ENCODE data around the gene CDK5RAP3. TPM values are rescaled to one million over a fixed set of nuclear protein-coding genes. Genes with fewer than 3 reads are reported as not detected.
"Not testable (repeated sequence)": the region's sequence is repeated elsewhere in the genome, so short reads cannot be mapped to it uniquely, and the experiment has no call there.

Gene CDK5RAP3
- total RNA-seq, 6 experiments from 2014 or later = 47.3 to 119 (median 99.7) TPM

DNA sequence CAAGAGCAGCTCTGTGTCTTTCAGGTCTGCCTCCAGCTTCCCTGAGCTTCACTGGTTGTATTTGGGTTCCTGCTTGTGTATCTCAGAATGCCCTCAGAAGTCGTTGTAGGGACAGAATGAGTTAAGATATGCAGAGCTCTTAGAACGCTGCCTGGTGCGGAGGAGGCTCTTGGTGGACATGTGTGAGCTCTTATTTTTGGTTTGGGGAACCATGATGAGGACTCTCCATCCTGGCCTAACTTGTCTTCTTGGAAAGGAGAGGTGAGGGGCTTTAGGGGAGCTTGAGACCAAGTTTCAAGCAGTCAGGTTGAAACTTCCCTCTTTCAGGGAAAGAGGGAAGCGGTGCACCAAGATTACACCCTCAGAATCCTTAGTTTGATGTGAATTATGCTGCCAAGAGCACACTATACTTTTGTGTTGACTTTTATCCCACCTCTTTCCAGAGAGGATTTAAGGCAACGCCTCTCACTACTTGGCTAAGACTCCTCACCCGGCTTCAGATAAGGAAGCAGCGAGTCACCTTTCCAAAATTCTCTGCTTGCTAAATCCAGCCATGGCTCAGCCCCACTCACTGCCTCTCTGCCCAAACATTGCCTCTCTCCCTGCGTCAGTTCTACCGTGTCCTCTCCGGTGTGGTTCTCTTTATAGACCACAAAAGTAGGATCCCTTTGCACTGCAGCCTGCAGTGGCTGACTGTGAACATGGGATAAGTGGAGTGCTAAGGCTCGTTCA lies 12.7 kb downstream of the CDK5RAP3 start:
- no peaks in the 10 kb centered on the region for H3K9me3 ChIP-seq
- ATAC-seq (no peak), DNase-seq (no peak)
- H3K27ac ChIP-seq = no peak overlapping the region
- WGBS (ENCODE audit: insufficient coverage, low coverage, low lambda C conversion rate, missing lambda C conversion rate) = 69% methylated on average over 9 of the region's 11 CpGs
- intact Hi-C loops (cut with DNase I) = no loop called here
- TF ChIP-seq, protein P1, sequence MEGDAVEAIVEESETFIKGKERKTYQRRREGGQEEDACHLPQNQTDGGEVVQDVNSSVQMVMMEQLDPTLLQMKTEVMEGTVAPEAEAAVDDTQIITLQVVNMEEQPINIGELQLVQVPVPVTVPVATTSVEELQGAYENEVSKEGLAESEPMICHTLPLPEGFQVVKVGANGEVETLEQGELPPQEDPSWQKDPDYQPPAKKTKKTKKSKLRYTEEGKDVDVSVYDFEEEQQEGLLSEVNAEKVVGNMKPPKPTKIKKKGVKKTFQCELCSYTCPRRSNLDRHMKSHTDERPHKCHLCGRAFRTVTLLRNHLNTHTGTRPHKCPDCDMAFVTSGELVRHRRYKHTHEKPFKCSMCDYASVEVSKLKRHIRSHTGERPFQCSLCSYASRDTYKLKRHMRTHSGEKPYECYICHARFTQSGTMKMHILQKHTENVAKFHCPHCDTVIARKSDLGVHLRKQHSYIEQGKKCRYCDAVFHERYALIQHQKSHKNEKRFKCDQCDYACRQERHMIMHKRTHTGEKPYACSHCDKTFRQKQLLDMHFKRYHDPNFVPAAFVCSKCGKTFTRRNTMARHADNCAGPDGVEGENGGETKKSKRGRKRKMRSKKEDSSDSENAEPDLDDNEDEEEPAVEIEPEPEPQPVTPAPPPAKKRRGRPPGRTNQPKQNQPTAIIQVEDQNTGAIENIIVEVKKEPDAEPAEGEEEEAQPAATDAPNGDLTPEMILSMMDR (IDR thresholded peaks at IDR 0.05) = no peak
- no peak for TF ChIP-seq POLR2A (IDR thresholded peaks at IDR 0.05)
- no peaks in the 10 kb centered on the region for H3K4me1 ChIP-seq
- H3K4me3 ChIP-seq = no peak overlapping the region
- H3K27me3 ChIP-seq = no peaks in the 10 kb centered on the region
- H3K36me3 ChIP-seq = peaks cover 0 to 46% (median 22%) of the 10 kb centered on the region in 4 donors

DNA sequence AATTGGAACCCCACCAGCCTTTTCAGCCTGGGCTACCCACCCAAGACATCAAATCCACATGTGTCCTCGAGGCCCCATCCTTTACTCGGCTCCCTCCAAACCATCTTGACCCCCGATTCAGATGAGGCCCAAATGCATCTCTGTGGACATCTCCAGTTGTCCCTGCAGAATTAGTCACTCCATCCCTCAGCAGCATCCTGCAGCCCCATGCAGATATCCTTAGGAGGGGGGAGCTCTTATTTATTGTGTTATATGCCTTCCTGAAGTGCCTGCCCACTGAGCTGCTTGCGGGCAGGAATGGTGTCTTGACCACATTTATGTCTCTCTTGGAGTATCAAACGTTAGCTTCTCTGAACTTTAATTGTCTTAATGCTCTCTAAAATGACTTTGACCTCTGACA lies 15.6 kb downstream of the CDK5RAP3 start:
- Histone ChIP-seq H3K9me3 (no peaks in the 10 kb centered on the region), H3K4me3 (no peak overlapping the region), H3K27me3 (no peaks in the 10 kb centered on the region), H3K4me1 (no peaks in the 10 kb centered on the region), H3K27ac (no peak overlapping the region), H3K36me3 (peaks cover 0 to 19% (median 5%) of the 10 kb centered on the region in 4 donors)
- no peak for DNase-seq
- 83% methylated on average over 5 of the region's 5 CpGs for WGBS (ENCODE audit: insufficient coverage, low coverage, low lambda C conversion rate, missing lambda C conversion rate)
- TF ChIP-seq, protein P1 (IDR thresholded peaks at IDR 0.05) = no peak
- ATAC-seq = no peak
- intact Hi-C loops (cut with DNase I) = no loop called here

DNA sequence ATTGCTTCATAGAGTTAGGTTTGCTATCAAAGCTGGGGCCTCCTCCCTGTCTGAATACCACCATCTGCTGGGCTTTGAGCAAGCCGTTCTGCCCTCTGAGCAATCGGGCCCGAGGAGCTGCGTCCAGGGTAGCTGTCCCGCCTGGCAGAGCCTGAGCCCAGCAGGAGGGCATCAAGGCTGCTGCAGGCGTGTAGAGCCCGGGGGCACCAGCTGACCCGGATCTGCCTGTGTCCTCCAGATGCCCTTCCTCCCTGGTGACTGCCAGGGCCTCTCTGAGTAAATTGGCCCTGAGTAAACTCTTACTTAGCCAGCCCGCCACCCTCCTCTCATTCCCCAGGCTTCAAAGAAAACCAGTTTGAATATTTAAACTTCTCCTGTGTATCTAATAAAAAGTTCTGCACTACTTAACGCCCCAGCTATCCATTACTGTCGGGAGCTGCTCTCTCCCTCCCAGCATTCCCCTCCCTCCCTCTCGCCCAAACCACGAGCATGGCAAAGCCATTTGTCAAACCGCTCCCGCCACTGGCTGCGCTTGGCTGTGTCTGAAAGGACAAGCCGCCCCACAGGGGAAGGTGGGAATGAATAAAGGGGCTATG lies 16.4 kb downstream of the CDK5RAP3 start:
- Histone ChIP-seq H3K4me1 (no peaks in the 10 kb centered on the region), H3K9me3 (no peaks in the 10 kb centered on the region), H3K36me3 (peaks cover 0 to 10% (median 0%) of the 10 kb centered on the region in 4 donors), H3K4me3 (no peak overlapping the region), H3K27ac (no peak overlapping the region), H3K27me3 (no peaks in the 10 kb centered on the region)
- no peak for DNase-seq
- ATAC-seq = peak; percentile 18 to 43 (median 27)
- intact Hi-C loops (cut with DNase I) = no loop called here
- 26% methylated on average over 4 of the region's 17 CpGs for WGBS (ENCODE audit: insufficient coverage, low coverage, low lambda C conversion rate, missing lambda C conversion rate)
- TF ChIP-seq POLR2A (IDR thresholded peaks at IDR 0.05) = no peak

DNA sequence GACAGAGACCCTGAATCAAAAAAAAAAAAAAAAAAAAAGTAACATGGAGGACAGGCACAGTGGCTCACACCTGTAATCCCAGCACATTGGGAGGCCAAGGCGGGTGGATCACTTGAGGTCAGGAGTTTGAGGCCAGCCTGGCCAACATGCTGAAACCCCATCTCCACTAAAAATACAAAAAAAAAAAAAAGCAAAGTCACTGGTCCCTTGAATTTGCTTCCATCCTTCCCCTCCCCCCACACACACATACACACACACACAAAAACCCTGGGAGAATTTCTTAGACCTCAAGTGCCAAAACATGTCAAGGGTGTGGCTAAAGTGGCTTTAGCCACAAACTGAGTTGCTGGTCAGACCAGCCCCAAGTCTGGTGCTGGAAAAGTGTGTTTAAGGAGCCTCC lies 17.5 kb downstream of the CDK5RAP3 start:
- H3K9me3 ChIP-seq; H3K4me1 ChIP-seq; H3K27ac ChIP-seq; H3K4me3 ChIP-seq; H3K27me3 ChIP-seq; H3K36me3 ChIP-seq; intact Hi-C loops (cut with DNase I); ATAC-seq; DNase-seq: not testable (repeated sequence)
- 90% methylated on average over 1 of the region's 1 CpG for WGBS (ENCODE audit: insufficient coverage, low coverage, low lambda C conversion rate, missing lambda C conversion rate)

DNA sequence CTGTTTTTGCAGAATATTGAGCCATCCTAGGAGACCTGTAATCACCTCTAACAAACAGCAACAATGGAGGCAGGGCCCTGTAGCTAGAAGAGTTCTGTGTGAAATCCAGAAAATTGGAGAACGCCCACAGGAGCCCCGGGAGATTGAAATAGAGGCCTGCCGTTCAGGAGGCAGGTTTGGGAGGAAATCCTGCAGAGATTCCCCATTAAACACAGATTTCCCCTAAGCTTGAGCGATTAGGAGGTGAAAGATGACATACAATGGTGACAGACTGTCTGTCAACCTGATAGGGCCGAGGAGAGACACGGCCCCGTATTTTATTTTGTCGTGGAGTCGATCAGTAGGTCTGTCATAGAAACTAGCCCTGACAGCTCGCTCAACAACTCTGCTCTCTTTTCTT lies 18.2 kb downstream of the CDK5RAP3 start:
- no peaks in the 10 kb centered on the region for H3K36me3 ChIP-seq
- DNase-seq (no peak), ATAC-seq (no peak)
- no peaks in the 10 kb centered on the region for H3K4me1 ChIP-seq
- TF ChIP-seq, protein P1 (IDR thresholded peaks at IDR 0.05) = no peak
- TF ChIP-seq POLR2A (IDR thresholded peaks at IDR 0.05) = no peak
- 54% methylated on average over 5 of the region's 10 CpGs for WGBS (ENCODE audit: insufficient coverage, low coverage, low lambda C conversion rate, missing lambda C conversion rate)
- intact Hi-C loops (cut with DNase I) = no loop called here
- H3K27me3 ChIP-seq = no peaks in the 10 kb centered on the region
- H3K27ac ChIP-seq = no peak overlapping the region
- H3K4me3 ChIP-seq = no peak overlapping the region
- no peaks in the 10 kb centered on the region for H3K9me3 ChIP-seq
